Hepatocyte (in vitro differentiated cells): ENCODE results near the gene FIBCD1. TPM values are rescaled to one million over a fixed set of nuclear protein-coding genes. Genes with fewer than 3 reads are reported as not detected.

Experiments used
- DNase-seq: peaks from one replicate; pipeline ENCODE4 v3.0.0-alpha.2; 2016; ENCODE audit warnings: low spot score
- H2AFZ ChIP-seq: fragments of 200-600 bp; sonication (generic); 2 replicates; pipeline ENCODE4 v1.6.0; 2016; ENCODE audit warnings: antibody characterized with exemption, mild to moderate bottlenecking
- H3K27ac ChIP-seq: fragments of 200-600 bp; sonication (generic); 2 replicates; pipeline ENCODE4 v1.5.1; 2016; ENCODE audit warnings: mild to moderate bottlenecking
- H3K27me3 ChIP-seq: fragments of 200-600 bp; sonication (generic); 2 replicates; pipeline ENCODE4 v1.6.1; 2016
- H3K36me3 ChIP-seq: fragments of 200-600 bp; sonication (generic); replicated peaks from 2 replicates; pipeline ENCODE4 v1.5.1; 2016; ENCODE audit warnings: low read depth; ENCODE audit not compliant: insufficient read depth
- H3K4me1 ChIP-seq: fragments of 200-600 bp; sonication (generic); 2 replicates; pipeline ENCODE4 v1.5.1; 2016; ENCODE audit warnings: mild to moderate bottlenecking, moderate library complexity; ENCODE audit not compliant: insufficient read depth
- H3K4me2 ChIP-seq: fragments of 200-600 bp; sonication (generic); 2 replicates; pipeline ENCODE4 v1.6.0; 2016
- H3K4me3 ChIP-seq: fragments of 200-600 bp; sonication (generic); 2 replicates; pipeline ENCODE4 v1.5.1; 2016; ENCODE audit warnings: mild to moderate bottlenecking
- H3K79me2 ChIP-seq: fragments of 200-600 bp; sonication (generic); 2 replicates; pipeline ENCODE4 v1.6.0; 2017; ENCODE audit warnings: mild to moderate bottlenecking
- H3K9me2 ChIP-seq: fragments of 200-600 bp; sonication (generic); replicated peaks from 2 replicates; pipeline ENCODE4 v1.6.0; 2017; ENCODE audit warnings: mild to moderate bottlenecking; ENCODE audit not compliant: insufficient read depth
- H3K9me3 ChIP-seq: fragments of 200-600 bp; sonication (generic); 2 replicates; pipeline ENCODE4 v1.5.1; 2016; ENCODE audit warnings: low read depth, mild to moderate bottlenecking
- H4K20me1 ChIP-seq: fragments of 200-600 bp; sonication (generic); 2 replicates; pipeline ENCODE4 v1.6.0; 2016; ENCODE audit warnings: mild to moderate bottlenecking; ENCODE audit not compliant: insufficient read depth, poor library complexity, severe bottlenecking
- CTCF ChIP-seq: fragments of 200-600 bp; sonication (generic); IDR thresholded peaks from 2 replicates; pipeline ENCODE4 v1.5.1; 2016; ENCODE audit warnings: antibody characterized with exemption, mild to moderate bottlenecking; ENCODE audit not compliant: poor library complexity
- EZH2 ChIP-seq: fragments of 200-600 bp; sonication (generic); IDR thresholded peaks from 2 replicates; pipeline ENCODE4 v1.6.1; 2016; ENCODE audit warnings: antibody characterized with exemption, mild to moderate bottlenecking, borderline replicate concordance
- EZH2phosphoT487 ChIP-seq: fragments of 200-600 bp; sonication (generic); IDR thresholded peaks from one replicate; pipeline ENCODE4 v1.6.1; 2018; ENCODE audit warnings: antibody characterized with exemption, mild to moderate bottlenecking, low read depth, moderate library complexity; ENCODE audit not compliant: unreplicated experiment, severe bottlenecking
- WGBS: methylation state at CpG from one replicate; pipeline ENCODE4 v1.1.6; 2016; ENCODE audit warnings: low lambda C conversion rate; ENCODE audit errors: missing lambda C conversion rate; 5-methylcytosine and 5-hydroxymethylcytosine counted together
- polyA plus RNA-seq: library from polyadenylated mRNA; unstranded; fragments of >200 nt; fragmentation: Nextera tagmentation; extraction: Ambion mirVana; gene quantifications from 2 replicates; pipeline ENCODE4 v1.2.1, GENCODE V29; 2016
- total RNA-seq: library from RNA; depleted of rRNA; stranded (reverse); fragments of >200 nt; gene quantifications from 2 replicates; pipeline ENCODE4 v1.2.3, GENCODE V29; 2014

FIBCD1 gene
- total and polyA plus RNA-seq, 2 experiments from 2014 or later, result 0.33 TPM; not detected in 1

GRCh38 chr9:130971294-130971849 lies 32.3 kb upstream of the FIBCD1 start:
- H3K27me3 ChIP-seq, result peaks cover 4% of the 10 kb centered on the region
- H3K36me3 ChIP-seq, result no peaks in the 10 kb centered on the region
- H3K9me3 ChIP-seq, result no peaks in the 10 kb centered on the region
- no peaks in the 10 kb centered on the region for H3K9me2 ChIP-seq
- no peaks in the 10 kb centered on the region for H3K79me2 ChIP-seq
- no peak overlapping the region for H3K4me2 ChIP-seq
- no peak overlapping the region for H3K27ac ChIP-seq
- DNase-seq, result no peak
- WGBS, result 80% methylated on average over 11 of the region's 12 CpGs
- TF ChIP-seq EZH2, result no peak
- no peak for TF ChIP-seq CTCF
- no peak for TF ChIP-seq EZH2phosphoT487
- H2AFZ ChIP-seq, result no peak overlapping the region
- H3K4me1 ChIP-seq, result no peaks in the 10 kb centered on the region
- no peak overlapping the region for H3K4me3 ChIP-seq
- no peaks in the 10 kb centered on the region for H4K20me1 ChIP-seq

- no peaks in the 10 kb centered on the region for H3K79me2 ChIP-seq
- WGBS, result 93% methylated on average over 3 of the region's 3 CpGs
- no peak overlapping the region for H3K4me2 ChIP-seq
- no peak overlapping the region for H3K4me3 ChIP-seq
- no peaks in the 10 kb centered on the region for H3K9me2 ChIP-seq
- no peak overlapping the region for H3K27ac ChIP-seq
- DNase-seq, result no peak
- TF ChIP-seq CTCF (no peak), EZH2 (no peak), EZH2phosphoT487 (no peak)
- no peaks in the 10 kb centered on the region for H3K4me1 ChIP-seq
- no peaks in the 10 kb centered on the region for H3K9me3 ChIP-seq
- no peak overlapping the region for H2AFZ ChIP-seq
- H3K36me3 ChIP-seq, result no peaks in the 10 kb centered on the region
- H3K27me3 ChIP-seq, result peaks cover 4% of the 10 kb centered on the region
- no peaks in the 10 kb centered on the region for H4K20me1 ChIP-seq
Measured at GRCh38 chr9:130970855-130971254, 31.8 kb upstream of the FIBCD1 start.

GRCh38 chr9:130970052-130970451 lies 31.0 kb upstream of the FIBCD1 start:
- WGBS, result 93% methylated on average over 12 of the region's 12 CpGs

More at GRCh38 chr9:130970052-130970451, 31.0 kb upstream of the FIBCD1 start:
- Histone ChIP-seq H3K79me2 (no peaks in the 10 kb centered on the region), H4K20me1 (no peaks in the 10 kb centered on the region), H2AFZ (no peak overlapping the region), H3K27ac (no peak overlapping the region), H3K4me2 (no peak overlapping the region), H3K9me3 (no peaks in the 10 kb centered on the region), H3K4me1 (no peaks in the 10 kb centered on the region), H3K4me3 (no peak overlapping the region), H3K9me2 (no peaks in the 10 kb centered on the region), H3K36me3 (no peaks in the 10 kb centered on the region), H3K27me3 (peaks cover 4% of the 10 kb centered on the region)
- DNase-seq, result no peak
- TF ChIP-seq EZH2 (no peak), EZH2phosphoT487 (no peak), CTCF (no peak)
